CD4-positive, CD25-positive, alpha-beta regulatory T cell (primary cell): ENCODE results near the gene CD53. TPM values are rescaled to one million over a fixed set of nuclear protein-coding genes. Genes with fewer than 3 reads are reported as not detected.
"Not testable (repeated sequence)": the region's sequence is repeated elsewhere in the genome, so short reads cannot be mapped to it uniquely, and the experiment has no call there.

Experiments
- ATAC-seq, 2 donors: fragments of 150-1000 bp; cut with Tn5 transposase; one replicate each; pipeline ENCODE4 v1.10.0; 2021; ENCODE audit warnings: low read depth in 2 of 2, moderate number of reproducible peaks in 2 of 2, moderate library complexity in 1 of 2
- DNase-seq, 3 donors: peaks; one replicate each; pipeline versions ENCODE4 v3.0.0 to v3.0.0-alpha.2; 2012 to 2022; ENCODE audit warnings: mixed read lengths in 1 of 3
- H3K27ac ChIP-seq: one replicate; pipeline ENCODE4 v1.7.0; 2013; ENCODE audit warnings: mild to moderate bottlenecking, low read length; ENCODE audit not compliant: insufficient read depth, poor library complexity, severe bottlenecking
- H3K27me3 ChIP-seq: one replicate; pipeline ENCODE4 v1.7.0; 2013; ENCODE audit warnings: low read length; ENCODE audit not compliant: control insufficient read depth, insufficient read depth
- H3K36me3 ChIP-seq: one replicate; pipeline ENCODE4 v1.7.0; 2013; ENCODE audit warnings: mild to moderate bottlenecking, low read length, moderate library complexity; ENCODE audit not compliant: control insufficient read depth, insufficient read depth
- H3K4me1 ChIP-seq: 2 replicates; pipeline ENCODE4 v1.7.0; 2013; ENCODE audit warnings: mild to moderate bottlenecking, low read length; ENCODE audit not compliant: insufficient read depth, control insufficient read depth, poor library complexity, severe bottlenecking
- H3K4me3 ChIP-seq: one replicate; pipeline ENCODE4 v1.7.0; 2013; ENCODE audit warnings: low read depth, mild to moderate bottlenecking, low read length, moderate library complexity
- H3K9me3 ChIP-seq, 2 experiments: 1 replicate in 1 of 2; 2 replicates in 1 of 2; pipeline ENCODE4 v1.7.0; 2013; ENCODE audit warnings: low read length in 2 of 2, mild to moderate bottlenecking in 1 of 2, moderate library complexity in 1 of 2; ENCODE audit not compliant: control insufficient read depth in 2 of 2
- H3K27ac Mint-ChIP-seq, 3 donors: one replicate each; pipeline ENCODE4 v1.8.0; 2020 to 2022; ENCODE audit warnings: mild to moderate bottlenecking in 3 of 3, mixed read lengths in 3 of 3, moderate library complexity in 2 of 3
- H3K27me3 Mint-ChIP-seq: one replicate; pipeline ENCODE4 v1.8.0; 2022; ENCODE audit warnings: mild to moderate bottlenecking, mixed read lengths
- H3K36me3 Mint-ChIP-seq: one replicate; pipeline ENCODE4 v1.8.0; 2020; ENCODE audit warnings: mixed read lengths
- H3K4me1 Mint-ChIP-seq, 4 donors: one replicate each; pipeline ENCODE4 v1.8.0; 2020 to 2022; ENCODE audit warnings: mixed read lengths in 4 of 4, mild to moderate bottlenecking in 1 of 4
- H3K4me3 Mint-ChIP-seq, 4 donors: one replicate each; pipeline ENCODE4 v1.8.0; 2020 to 2022; ENCODE audit warnings: mild to moderate bottlenecking in 4 of 4, mixed read lengths in 4 of 4, moderate library complexity in 3 of 4
- H3K9me3 Mint-ChIP-seq, 7 donors: one replicate each; pipeline ENCODE4 v1.8.0; 2020 to 2022; ENCODE audit warnings: mixed read lengths in 7 of 7, mild to moderate bottlenecking in 3 of 7, moderate library complexity in 2 of 7
- polyA plus RNA-seq, 4 donors: library from polyadenylated mRNA; unstranded; fragments of 300-500 nt; fragmentation: Illumina TruSeq; gene quantifications; one replicate each; pipeline ENCODE4 v1.2.3, GENCODE V29; 2021
- total RNA-seq: library from RNA; stranded (reverse); gene quantifications from one replicate; pipeline ENCODE4 v1.2.3, GENCODE V29; 2022

The CD53 gene
- total and polyA plus RNA-seq, 5 donors from 2014 or later = 397 to 1,251 (median 1,152) TPM

GRCh38 chr1:110853135-110853534 is 19.8 kb upstream of the CD53 start:
- Mint-ChIP-seq H3K4me3 (no peak overlapping the region), H3K27ac (no peak overlapping the region), H3K36me3 (no peaks in the 10 kb centered on the region), H3K9me3 (no peaks in the 10 kb centered on the region), H3K4me1 (peaks cover 0 to 6% (median 3%) of the 10 kb centered on the region in 4 donors), H3K27me3 (no peaks in the 10 kb centered on the region)
- ATAC-seq = no peak
- Histone ChIP-seq H3K4me1 (no peaks in the 10 kb centered on the region), H3K4me3 (no peak overlapping the region), H3K27ac (no peak overlapping the region), H3K36me3 (no peaks in the 10 kb centered on the region), H3K9me3 (no peaks in the 10 kb centered on the region), H3K27me3 (peaks cover 11% of the 10 kb centered on the region)
- no peak for DNase-seq

- Histone ChIP-seq H3K9me3 (no peaks in the 10 kb centered on the region), H3K4me1 (peaks cover 8% of the 10 kb centered on the region), H3K4me3 (no peak overlapping the region), H3K27ac (no peak overlapping the region), H3K27me3 (peaks cover 11% of the 10 kb centered on the region), H3K36me3 (no peaks in the 10 kb centered on the region)
- H3K27me3 Mint-ChIP-seq = no peaks in the 10 kb centered on the region
- peaks cover 0 to 3% (median 0%) of the 10 kb centered on the region in 7 donors for H3K9me3 Mint-ChIP-seq
- peaks cover 4 to 20% (median 13%) of the 10 kb centered on the region in 4 donors for H3K4me1 Mint-ChIP-seq
- peak overlapping the region in 1 of 3 donors; percentile 12 for H3K27ac Mint-ChIP-seq
- no peak for DNase-seq
- no peak for ATAC-seq
- no peaks in the 10 kb centered on the region for H3K36me3 Mint-ChIP-seq
- peak overlapping the region in 1 of 4 donors; percentile 0 for H3K4me3 Mint-ChIP-seq
These were observed 16.5 kb upstream of the CD53 start for GRCh38 chr1:110856410-110856809.

GRCh38 chr1:110857964-110858948 is 14.7 kb upstream of the CD53 start:
- Mint-ChIP-seq H3K4me1 (peaks cover 5 to 29% (median 17%) of the 10 kb centered on the region in 4 donors), H3K4me3 (no peak overlapping the region), H3K36me3 (no peaks in the 10 kb centered on the region), H3K27me3 (no peaks in the 10 kb centered on the region), H3K27ac (peak overlapping the region in 1 of 3 donors; percentile 16), H3K9me3 (peaks cover 0 to 13% (median 0%) of the 10 kb centered on the region in 7 donors)
- ATAC-seq (peak in 1 of 2 donors; percentile 28), DNase-seq (no peak)
- H3K9me3 ChIP-seq = peaks cover 0 to 5% of the 10 kb centered on the region in 2 experiments
- H3K4me3 ChIP-seq = no peak overlapping the region
- H3K27ac ChIP-seq = no peak overlapping the region
- peaks cover 8% of the 10 kb centered on the region for H3K4me1 ChIP-seq
- H3K36me3 ChIP-seq = no peaks in the 10 kb centered on the region
- H3K27me3 ChIP-seq = peaks cover 11% of the 10 kb centered on the region

- peak in 1 of 3 donors; percentile 45 for DNase-seq
- no peak overlapping the region for H3K27ac Mint-ChIP-seq
- peaks cover 0 to 13% (median 3%) of the 10 kb centered on the region in 7 donors for H3K9me3 Mint-ChIP-seq
- H3K4me1 ChIP-seq = peaks cover 8% of the 10 kb centered on the region
- no peak overlapping the region for H3K4me3 ChIP-seq
- no peaks in the 10 kb centered on the region for H3K36me3 ChIP-seq
- no peaks in the 10 kb centered on the region for H3K27me3 Mint-ChIP-seq
- H3K9me3 ChIP-seq = peaks cover 0 to 5% of the 10 kb centered on the region in 2 experiments
- H3K27me3 ChIP-seq = peaks cover 6% of the 10 kb centered on the region
- peaks cover 9 to 33% (median 17%) of the 10 kb centered on the region in 4 donors for H3K4me1 Mint-ChIP-seq
- no peak for ATAC-seq
- no peak overlapping the region for H3K4me3 Mint-ChIP-seq
- H3K36me3 Mint-ChIP-seq = no peaks in the 10 kb centered on the region
- no peak overlapping the region for H3K27ac ChIP-seq
These were observed 13.9 kb upstream of the CD53 start for GRCh38 chr1:110859062-110859461.

GRCh38 chr1:110860174-110860573 is 12.8 kb upstream of the CD53 start:
- H3K9me3 ChIP-seq = peaks cover 5 to 12% of the 10 kb centered on the region in 2 experiments
- no peak for ATAC-seq
- no peak for DNase-seq
- no peak overlapping the region for H3K27ac ChIP-seq
- Mint-ChIP-seq H3K9me3 (peaks cover 0 to 22% (median 7%) of the 10 kb centered on the region in 7 donors), H3K36me3 (no peaks in the 10 kb centered on the region), H3K4me3 (no peak overlapping the region), H3K27me3 (no peaks in the 10 kb centered on the region), H3K27ac (no peak overlapping the region), H3K4me1 (peaks cover 9 to 33% (median 17%) of the 10 kb centered on the region in 4 donors)
- peaks cover 8% of the 10 kb centered on the region for H3K4me1 ChIP-seq
- no peaks in the 10 kb centered on the region for H3K36me3 ChIP-seq
- peaks cover 2% of the 10 kb centered on the region for H3K27me3 ChIP-seq
- no peak overlapping the region for H3K4me3 ChIP-seq

GRCh38 chr1:110860620-110861019 is 12.3 kb upstream of the CD53 start:
- H3K27ac ChIP-seq, H3K27me3 ChIP-seq, H3K27me3 Mint-ChIP-seq, H3K36me3 ChIP-seq, ATAC-seq, H3K4me3 Mint-ChIP-seq, DNase-seq, H3K4me1 ChIP-seq, H3K4me3 ChIP-seq, H3K36me3 Mint-ChIP-seq: not testable (repeated sequence)
- peaks cover 0 to 23% (median 7%) of the 10 kb centered on the region in 7 donors for H3K9me3 Mint-ChIP-seq
- peaks cover 9 to 15% of the 10 kb centered on the region in 2 experiments for H3K9me3 ChIP-seq
- peaks cover 9 to 31% (median 17%) of the 10 kb centered on the region in 4 donors for H3K4me1 Mint-ChIP-seq
- H3K27ac Mint-ChIP-seq = peak overlapping the region in 1 of 3 donors; percentile 43

GRCh38 chr1:110861942-110862341 is 11.0 kb upstream of the CD53 start:
- not testable (repeated sequence) for H3K4me1 ChIP-seq, H3K27me3 Mint-ChIP-seq, H3K36me3 ChIP-seq, H3K36me3 Mint-ChIP-seq, ATAC-seq, DNase-seq, H3K27me3 ChIP-seq, H3K27ac Mint-ChIP-seq, H3K4me3 Mint-ChIP-seq, H3K27ac ChIP-seq, H3K4me3 ChIP-seq
- peaks cover 9 to 27% (median 20%) of the 10 kb centered on the region in 4 donors for H3K4me1 Mint-ChIP-seq
- H3K9me3 ChIP-seq = peaks cover 14 to 15% of the 10 kb centered on the region in 2 experiments
- peaks cover 0 to 36% (median 9%) of the 10 kb centered on the region in 7 donors for H3K9me3 Mint-ChIP-seq
